HG03135 (cell line): Measurements from ENCODE around the gene ODAPH.
"Not testable (repeated sequence)": the region's sequence is repeated elsewhere in the genome, so short reads cannot be mapped to it uniquely, and the experiment has no call there.

Experiments used
- ATAC-seq: cut with Tn5 transposase; IDR thresholded peaks from one replicate; pipeline ENCODE4 v1.9.1; 2021; ENCODE audit warnings: mild to moderate bottlenecking, moderate library complexity; ENCODE audit not compliant: unreplicated experiment

ODAPH gene, protein sequence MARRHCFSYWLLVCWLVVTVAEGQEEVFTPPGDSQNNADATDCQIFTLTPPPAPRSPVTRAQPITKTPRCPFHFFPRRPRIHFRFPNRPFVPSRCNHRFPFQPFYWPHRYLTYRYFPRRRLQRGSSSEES

DNA sequence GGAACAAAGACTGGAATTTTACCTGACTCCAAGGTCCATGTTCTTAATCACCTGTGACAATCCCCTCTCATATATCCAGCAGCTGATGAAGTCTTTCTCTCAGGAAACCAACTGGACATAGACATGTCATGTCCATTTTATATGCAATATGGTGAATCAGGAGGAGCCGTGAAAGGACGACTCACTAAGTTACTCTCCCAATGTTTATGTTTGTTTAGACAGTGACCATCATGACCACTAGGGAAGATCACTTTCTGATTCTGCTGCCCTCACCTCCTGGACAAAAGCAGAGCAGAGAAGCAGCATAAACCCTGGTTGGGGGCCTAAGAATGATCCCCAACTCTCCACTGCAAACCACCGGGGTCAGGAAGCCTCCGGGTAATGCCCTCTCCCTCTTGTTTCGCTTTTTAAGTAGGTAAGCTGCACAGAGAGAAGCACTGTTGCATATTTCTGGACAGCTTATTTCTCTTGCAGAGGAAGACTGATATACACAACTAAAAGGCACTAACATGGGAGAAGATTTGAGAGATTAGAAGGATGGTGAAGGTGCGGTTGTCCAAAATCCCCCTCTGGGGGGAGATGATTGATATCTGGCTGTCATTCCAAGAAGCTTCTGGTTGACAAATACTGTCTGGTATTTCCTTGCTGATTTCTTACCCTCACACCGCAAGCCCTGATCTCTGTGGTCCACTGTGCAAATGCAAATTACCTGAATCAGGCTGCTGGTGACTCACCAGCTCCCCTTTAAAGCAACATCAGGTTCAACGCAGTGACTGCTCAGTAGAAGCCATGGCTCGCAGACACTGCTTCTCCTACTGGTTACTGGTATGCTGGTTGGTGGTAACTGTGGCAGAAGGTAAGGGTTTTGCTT, at the start of gene ODAPH:
Gene ODAPH, plus strand, starts transcription at position 773 of the 871 bp plus-strand sequence. Its CDS starts 17 bp downstream, at position 790.
- peak; percentile 80 for ATAC-seq

DNA sequence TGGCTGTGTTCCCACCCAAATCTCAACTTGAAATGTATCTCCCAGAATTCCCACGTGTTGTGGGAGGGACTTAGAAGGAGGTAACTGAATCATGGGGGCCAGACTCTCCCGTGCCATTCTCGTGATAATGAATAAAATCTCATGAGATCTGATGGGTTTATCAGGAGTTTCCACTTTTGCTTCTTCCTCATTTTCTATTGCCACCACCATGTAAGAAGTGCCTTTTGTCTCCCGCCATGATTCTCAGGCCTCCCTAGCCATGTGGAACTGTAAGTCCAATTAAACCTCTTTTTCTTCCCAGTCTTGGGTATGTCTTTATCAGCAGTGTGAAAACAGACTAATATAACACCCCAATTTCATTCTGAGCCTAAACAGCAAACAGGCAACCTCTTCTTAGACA, 46.3 kb upstream of the ODAPH start:
- ATAC-seq = not testable (repeated sequence)

DNA sequence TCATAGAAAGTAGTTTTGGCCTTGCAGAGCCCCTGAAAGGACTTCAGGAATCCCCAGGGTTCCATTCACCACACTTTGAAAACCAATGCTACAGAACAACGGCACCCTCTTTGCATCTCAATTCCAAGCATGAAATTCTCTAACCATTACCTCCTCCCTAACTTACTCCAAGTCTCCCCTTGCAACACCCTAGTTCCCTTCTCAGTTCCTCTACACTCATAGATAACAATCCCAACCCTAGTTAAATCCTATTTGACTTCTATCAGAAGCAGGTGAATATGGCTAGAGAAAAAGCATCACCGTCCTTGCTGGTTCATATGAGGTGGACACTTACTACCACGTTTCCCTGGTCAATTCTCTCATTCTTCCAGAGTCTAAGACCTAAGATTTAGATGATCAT, 44.0 kb upstream of the ODAPH start:
- no peak for ATAC-seq

DNA sequence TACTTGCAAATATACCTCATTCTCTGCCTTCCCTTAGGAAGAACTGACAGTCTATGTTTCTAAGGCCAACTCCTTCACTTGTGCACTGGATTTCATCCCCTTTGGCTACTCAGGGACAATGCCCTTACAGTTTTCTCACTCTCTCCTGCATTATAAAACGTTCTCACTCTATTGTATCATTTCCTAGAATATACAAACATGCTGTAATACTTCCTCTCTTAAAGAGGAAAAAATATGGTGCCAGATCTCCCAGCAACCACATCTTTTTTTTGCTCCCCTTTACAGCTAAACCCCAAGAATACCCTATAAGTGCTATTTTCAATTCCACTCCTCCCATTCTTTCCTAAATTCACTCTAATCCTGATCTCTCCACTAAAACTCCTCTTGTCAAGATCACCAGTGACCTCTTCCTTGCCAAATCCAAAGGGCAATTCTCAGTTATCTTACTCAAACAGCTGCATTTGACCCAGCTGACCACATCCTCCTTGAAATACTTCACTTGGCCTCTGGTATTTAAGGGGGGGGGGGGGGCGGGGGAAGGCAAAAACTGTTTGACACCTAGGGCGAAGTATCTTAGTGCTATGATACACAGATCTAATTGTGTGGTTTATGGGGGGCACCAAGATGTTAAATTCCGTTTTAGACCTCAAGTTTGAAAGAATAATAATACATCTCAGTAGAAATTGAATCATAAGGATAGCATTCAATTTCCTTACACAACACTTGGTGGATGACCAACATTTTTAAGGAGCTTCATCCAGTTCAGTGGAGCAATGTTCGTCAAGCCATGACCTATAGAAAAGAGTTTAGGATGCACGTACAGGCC, 43.3 kb upstream of the ODAPH start:
- no peak for ATAC-seq

DNA sequence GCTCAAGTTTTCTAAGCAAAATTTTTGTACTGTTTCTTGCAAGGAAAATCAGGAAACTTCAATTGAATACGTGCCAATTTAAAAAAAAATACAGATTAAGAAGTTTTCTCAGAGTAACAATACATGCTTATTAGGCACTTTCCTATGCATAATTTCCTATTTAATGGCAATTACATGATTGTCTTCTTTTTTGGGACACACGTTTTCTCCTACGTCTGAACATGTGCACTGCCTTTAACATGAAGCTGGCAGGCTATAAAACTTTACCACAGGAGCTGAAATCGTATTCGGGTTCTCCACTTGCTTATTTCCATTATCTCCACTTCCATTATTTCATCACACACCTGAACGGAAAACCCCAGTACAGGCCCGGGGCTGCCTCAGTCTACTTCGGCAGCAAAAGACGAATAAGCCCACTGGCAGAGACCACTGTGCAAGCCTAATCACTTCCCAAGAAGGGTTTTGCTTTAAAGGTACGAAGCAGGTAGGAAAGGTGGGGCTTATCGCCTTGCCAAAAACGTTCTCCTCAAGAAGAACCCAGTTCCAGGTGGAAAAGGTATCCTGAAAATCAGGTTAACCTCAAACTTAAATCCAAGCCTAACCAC, 42.2 kb upstream of the ODAPH start:
- ATAC-seq = peak; percentile 1

DNA sequence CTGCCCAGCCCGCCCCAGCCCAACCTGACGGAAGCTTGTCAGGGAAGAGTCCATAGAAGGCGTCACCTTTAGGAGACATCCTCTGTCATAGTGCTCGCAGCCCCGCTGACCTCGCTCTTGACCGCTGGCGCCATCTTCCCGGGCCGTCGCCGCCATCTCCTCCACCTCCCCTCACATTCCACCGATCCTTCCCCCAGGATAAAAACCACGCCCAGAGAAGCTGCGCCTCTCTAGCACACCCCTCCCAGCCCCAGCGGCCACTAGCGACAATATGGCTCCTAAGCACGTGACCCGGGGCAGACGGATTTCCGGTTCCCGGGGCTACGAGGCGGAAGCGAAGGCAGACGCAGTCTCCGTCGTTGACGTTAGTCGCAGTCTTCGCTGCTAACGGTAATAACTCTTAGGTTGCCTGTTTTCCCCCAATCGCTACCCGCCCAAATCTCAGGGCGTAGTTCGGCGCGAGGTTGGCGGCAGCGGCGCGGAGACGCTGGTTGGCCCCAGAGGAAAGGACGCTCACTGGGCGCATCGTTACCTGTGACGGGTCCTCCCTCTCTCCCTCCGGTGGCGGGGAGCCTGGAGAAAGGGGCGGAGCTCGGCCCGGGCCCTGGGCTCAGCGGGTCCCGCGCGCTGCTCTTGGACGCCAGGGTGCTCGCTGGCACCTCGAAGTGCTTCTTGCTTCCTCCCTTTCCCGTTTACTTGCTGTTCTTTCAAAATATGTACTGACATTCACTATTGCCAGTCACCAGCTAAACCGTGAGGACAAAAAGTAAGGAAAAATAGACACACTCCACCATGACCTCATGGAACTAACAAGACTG, 41.5 kb upstream of the ODAPH start, which contains the start of the genes RCHY1 and THAP6:
Gene RCHY1, minus strand, starts transcription at position 273 of the 818 bp plus-strand sequence. Its CDS starts 117 bp downstream, at position 156.
Gene THAP6, plus strand, starts transcription at position 343 of the 818 bp plus-strand sequence. CDS start 980 bp downstream, outside the sequence.
- peak; percentile 93 for ATAC-seq

DNA sequence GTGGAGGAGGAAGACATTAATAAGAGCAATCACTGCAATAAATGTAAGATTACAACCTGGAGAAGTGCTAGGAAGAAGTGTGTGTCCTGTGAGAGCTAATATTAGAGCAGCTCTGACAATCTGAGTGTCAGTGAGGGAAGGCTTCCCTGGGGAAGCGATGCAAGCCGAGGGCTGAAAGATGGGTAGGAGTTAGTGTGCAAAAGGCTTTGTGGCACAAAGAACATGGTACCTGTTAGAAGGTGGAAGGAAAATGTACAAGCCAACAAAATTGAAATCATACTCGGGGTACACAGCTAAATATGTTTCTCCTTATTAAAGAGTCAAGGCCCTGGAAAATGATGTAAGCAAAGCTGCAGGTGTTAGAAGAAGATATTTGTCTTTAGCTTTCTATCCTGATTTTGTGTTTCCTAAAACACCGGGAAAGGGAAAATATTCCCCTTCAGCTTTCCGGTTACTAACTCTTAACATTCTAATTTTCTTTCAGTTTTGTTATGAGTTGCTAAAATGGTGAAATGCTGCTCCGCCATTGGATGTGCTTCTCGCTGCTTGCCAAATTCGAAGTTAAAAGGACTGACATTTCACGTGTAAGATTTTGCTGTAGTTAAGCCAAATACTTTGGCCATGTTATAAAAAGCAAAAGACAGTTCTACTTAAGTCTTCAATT, 40.8 kb upstream of the ODAPH start:
- peak; percentile 3 for ATAC-seq

DNA sequence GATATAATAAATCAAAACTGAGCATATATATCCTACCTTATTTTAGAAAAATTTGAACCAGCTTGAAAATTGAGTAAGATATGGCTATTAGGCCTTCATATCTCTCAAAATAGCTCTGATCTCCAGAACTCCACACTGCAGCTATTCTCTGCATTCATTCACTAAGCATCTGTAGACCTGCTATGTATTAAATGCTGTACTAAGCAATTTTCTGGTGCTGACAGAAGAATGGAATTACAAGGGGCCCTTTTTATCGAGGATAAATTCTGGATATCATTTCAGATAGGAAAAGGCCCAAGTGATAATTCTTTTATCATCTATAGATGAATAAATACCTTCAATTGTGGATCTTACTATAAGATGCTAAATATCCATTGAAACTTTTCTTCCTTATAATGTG, 39.7 kb upstream of the ODAPH start:
- no peak for ATAC-seq

DNA sequence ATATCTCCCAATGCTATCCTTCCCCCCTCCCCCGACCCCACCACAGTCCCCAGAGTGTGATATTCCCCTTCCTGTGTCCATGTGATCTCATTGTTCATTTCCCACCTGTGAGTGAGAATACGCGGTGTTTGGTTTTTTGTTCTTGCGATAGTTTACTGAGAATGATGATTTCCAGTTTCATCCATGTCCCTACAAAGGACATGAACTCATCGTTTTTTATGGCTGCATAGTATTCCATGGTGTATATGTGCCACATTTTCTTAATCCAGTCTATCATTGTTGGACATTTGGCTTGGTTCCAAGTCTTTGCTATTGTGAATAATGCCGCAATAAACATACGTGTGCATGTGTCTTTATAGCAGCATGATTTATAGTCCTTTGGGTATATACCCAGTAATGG, 36.4 kb upstream of the ODAPH start:
- not testable (repeated sequence) for ATAC-seq

DNA sequence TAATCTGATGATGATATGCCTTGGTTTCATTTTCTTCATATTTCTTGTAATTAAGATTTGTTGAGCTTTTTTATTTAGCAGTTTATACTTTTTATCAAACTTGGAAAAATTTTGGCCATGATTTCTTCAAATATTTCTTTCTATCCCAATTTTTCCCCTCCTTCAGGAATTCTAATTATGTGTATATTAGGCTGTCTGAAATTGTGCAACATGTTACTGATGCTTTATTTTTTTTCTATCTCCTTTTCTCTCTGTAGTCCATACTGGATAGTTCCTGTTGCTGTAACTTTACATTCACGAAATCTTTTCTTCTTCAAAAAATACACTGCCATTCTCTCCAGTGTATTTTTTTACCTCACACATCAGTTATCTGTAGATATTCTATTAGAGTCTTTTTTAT, 30.8 kb upstream of the ODAPH start:
- no peak for ATAC-seq

DNA sequence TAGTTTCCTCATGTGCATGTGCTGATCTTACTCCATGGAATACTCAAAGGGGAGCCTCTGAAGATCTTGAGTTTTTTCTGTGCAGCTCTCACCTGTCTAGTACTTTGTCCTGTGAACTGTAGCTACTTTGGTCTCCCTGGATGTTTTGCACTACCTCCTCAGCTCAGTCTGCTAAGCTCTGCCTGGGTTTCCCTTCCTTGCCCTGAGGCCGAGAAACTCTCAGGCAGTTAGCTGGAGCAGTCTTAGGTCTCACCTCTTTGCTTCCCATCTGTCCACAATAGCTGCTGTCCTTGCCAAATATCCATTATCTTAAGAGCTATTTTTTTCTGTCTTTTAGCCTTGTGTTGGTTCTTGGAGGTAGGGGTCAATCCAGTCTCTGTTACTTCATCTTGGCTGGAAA, 30.0 kb upstream of the ODAPH start:
- ATAC-seq = no peak

DNA sequence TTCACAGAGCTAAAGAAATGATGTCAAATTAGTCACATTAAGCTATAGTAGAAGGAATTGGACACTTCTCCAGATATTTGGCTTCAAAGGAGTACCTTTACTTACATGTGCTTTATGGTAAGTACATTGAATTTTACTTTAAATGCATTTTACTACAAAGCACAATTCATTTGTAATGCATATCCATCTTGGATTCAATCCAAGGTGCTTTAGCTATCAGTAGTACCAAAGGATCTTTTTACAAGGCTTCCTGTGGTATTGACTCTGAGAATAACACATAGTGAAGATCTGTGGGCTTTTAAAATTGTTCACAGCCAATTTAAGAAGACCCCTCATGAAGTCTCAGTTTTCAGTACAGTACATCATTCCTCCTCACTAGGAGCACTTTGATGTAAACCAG, 28.4 kb upstream of the ODAPH start:
- ATAC-seq = no peak

DNA sequence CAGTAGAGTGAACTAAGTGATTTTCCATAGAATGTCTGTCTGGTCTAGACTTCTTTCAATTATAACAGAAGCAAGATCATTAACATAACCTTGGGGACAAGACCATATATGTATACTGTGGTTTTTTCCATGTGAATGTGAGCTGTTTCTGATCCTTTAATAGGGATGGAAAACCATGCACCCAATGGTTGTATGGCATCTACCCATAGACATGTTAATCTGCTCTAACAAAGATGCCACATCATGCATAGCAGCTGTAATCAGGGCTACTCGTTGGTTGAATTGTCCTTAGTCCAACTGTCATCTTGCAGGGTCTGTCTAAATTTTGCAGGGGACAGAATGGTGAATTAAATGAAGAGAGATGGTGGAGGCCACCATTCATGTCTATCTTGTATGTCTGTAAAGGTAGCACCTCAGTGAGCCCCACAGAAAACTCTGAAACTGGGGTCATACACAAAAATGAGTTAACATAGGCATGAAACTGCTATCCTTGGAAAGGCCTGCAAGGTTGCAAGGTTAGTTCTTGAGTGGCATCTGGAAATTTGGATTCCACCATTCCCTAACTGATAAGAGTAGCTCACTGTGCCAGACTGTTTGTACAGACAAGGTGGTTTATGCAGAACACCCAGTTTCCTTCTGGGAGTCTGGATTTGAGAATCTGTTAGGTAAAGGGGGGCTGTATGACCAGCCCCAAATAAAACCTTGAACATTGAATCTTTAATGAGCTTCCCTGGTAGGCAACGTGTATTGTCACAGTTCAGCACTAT, 25.1 kb upstream of the ODAPH start:
- no peak for ATAC-seq

DNA sequence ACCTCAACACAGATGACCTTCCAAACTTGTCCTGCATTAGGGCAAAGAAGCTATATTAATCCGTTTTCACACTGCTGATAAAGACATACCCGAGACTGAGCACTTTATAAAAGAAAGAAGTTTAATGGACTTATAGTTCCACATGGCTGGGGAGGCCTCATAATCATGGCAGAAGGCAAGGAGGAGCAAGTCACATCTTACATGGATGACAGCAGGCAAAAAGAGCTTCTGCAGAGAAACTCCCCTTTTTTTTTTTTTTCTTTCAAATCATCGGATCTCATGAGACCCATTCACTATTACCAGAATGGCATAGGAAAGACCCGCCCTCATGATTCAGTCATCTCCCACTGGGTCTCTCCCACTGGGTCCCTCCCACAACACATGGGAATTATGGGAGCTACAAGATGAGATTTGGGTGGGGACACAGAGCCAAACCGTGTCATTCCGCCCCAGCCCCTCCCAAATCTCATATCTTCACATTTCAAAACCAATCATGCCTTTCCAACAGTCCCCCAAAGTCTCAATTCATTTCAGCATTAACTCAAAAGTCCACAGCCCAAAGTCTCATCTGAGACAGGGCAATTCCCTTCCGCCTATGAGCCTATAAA, 24.2 kb upstream of the ODAPH start:
- not testable (repeated sequence) for ATAC-seq

DNA sequence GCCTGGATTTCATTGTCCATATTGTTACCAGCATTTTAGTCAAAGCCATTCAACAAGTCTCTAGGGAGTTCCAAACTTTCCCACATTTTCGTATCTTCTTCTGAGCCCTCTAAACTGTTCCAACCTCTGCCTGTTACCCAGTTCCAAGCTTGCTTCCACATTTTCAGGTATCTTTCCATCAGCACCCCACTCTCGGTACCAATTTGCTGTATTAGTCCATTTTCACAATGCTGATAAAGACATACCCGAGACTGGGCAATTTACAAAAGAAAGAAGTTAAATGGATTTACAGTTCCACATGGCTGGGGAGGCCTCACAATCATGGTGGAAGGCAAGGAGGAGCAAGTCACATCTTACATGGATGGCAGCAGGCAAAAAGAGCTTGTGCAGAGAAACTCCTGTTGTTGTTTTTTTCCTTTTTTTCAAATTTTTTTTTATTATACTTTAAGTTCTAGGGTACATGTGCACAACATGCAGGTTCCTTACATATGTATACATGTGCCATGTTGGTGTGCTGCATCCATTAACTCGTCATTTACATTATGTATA, 22.5 kb upstream of the ODAPH start:
- not testable (repeated sequence) for ATAC-seq

DNA sequence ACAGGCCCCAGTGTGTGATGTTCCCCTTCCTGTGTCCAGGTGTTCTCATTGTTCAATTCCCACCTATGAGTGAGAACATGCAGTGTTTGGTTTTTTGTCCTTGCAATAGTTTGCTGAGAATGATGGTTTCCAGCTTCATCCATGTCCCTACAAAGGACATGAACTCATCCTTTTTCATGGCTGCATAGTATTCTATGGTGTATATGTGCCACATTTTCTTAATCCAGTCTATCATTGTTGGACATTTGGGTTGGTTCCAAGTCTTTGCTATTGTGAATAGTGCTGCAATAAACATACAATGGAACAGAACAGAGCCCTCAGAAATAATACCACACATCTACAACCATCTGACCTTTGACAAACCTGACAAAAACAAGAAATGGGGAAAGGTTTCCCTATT, 21.9 kb upstream of the ODAPH start:
- not testable (repeated sequence) for ATAC-seq

DNA sequence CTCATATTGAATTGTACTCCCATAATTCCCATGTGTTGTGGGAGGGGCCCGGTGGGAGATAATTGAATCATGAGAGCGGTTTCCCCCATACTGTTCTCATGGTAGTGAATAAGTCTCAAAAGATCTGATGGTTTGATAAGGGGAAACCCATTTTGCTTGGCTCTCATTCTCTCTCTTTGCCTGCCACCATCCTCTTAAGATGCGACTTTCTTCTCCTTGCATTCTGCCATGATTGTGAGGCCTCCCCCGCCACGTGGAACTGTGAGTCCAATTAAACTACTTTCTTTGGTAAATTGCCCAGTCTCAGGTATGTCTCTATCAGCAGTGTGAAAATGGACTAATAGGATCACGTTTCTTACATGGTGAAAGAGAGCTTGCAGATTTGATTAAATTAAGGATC, 18.6 kb upstream of the ODAPH start:
- not testable (repeated sequence) for ATAC-seq

DNA sequence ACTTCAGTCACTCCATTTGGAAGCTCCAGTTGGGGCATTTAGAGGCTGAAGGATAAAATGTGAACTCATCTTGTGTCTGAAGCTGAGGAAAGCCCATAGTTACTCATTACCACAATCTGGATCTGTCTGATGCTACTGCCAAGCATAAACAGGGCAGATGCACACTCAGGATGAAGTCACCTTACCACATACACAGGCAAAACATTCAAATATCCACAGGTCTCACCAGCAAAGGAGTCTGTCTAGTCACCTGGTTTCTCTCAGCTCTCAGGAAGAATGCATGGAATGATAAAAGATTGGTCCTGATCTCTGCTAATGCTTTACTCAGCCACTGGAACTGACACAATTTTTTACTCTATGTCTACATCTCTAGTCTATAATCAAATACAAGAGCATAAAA, 13.0 kb upstream of the ODAPH start:
- ATAC-seq = no peak
